Right atrium auricular region (tissue), 2 donors: Measurements from ENCODE around the gene ERN1. TPM values are rescaled to one million over a fixed set of nuclear protein-coding genes. Genes with fewer than 3 reads are reported as not detected.

Experiments used
- DNase-seq: peaks from one replicate; pipeline ENCODE4 v3.0.0-alpha.2; 2019; ENCODE audit warnings: low spot score
- H3K27ac ChIP-seq, 2 donors: fragments of 200-600 bp; sonication (generic); 1 replicate in 1 of 2; 2 replicates in 1 of 2; pipeline ENCODE4 v1.5.1; 2016 to 2019
- H3K27me3 ChIP-seq, 2 donors: fragments of 200-600 bp; sonication (generic); one replicate each; pipeline versions ENCODE4 v1.5.1 to v1.6.0; 2017 to 2019
- H3K36me3 ChIP-seq: fragments of 200-600 bp; sonication (generic); one replicate; pipeline ENCODE4 v1.5.1; 2016
- H3K4me1 ChIP-seq, 2 donors: fragments of 200-600 bp; sonication (generic); one replicate each; pipeline versions ENCODE4 v1.5.1 to v1.6.0; 2017 to 2019
- H3K4me3 ChIP-seq, 2 donors: fragments of 200-600 bp; sonication (generic); 1 replicate in 1 of 2; 2 replicates in 1 of 2; pipeline ENCODE4 v1.5.1; 2017 to 2019; ENCODE audit warnings: mild to moderate bottlenecking in 1 of 2, moderate library complexity in 1 of 2
- H3K9me3 ChIP-seq, 2 donors: fragments of 200-600 bp; sonication (generic); one replicate each; pipeline ENCODE4 v1.5.1; 2019
- CTCF ChIP-seq, 2 donors: fragments of 200-600 bp; sonication (generic); IDR thresholded peaks; one replicate each; pipeline ENCODE4 v1.5.1; 2019; ENCODE audit warnings: antibody characterized with exemption in 2 of 2
- total RNA-seq, 2 donors: library from RNA; depleted of rRNA; stranded (reverse); fragments of >200 nt; gene quantifications; one replicate each; pipeline ENCODE4 v1.1.0, GENCODE V29; 2016

The ERN1 gene
- total RNA-seq, 2 donors from 2014 or later: 7.0 to 11.9 TPM

DNA sequence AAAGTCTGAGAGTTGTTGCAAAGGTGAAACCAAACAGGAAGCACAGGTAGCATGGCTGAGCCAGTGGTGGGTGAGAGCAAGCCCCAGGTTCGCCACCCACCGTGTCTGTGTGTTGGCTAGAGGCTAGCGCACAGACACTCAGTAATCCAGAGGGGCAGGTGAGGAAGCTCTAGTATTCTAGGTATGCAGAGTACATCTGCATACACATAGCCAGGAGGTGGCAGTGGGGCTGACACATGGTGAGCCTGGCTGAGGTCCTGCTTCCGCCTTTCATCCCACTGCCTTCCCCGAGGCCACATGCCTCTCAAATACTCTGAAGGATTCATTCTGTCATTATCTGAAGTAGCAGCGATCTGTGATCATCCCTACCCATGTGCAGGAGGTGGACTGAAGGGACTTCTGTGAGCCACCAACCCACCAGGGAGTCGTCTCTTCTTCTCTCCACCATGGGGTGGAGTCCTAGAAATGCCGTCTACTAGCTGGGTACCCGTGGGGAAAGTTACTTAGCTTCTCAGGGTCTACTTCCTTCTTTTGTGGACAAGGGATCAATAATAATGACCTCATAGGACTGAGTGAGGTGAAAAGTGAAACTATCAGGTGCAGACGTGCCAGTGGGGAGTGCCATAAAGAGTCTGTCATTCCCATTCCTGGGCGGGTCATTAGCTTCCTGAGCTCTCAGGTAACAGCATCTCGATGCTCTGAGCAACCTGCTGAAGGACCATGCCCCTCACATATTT, 73.5 kb downstream of the ERN1 start:
- Histone ChIP-seq H3K4me1 (no peaks in the 10 kb centered on the region), H3K36me3 (peaks cover 52% of the 10 kb centered on the region), H3K9me3 (no peaks in the 10 kb centered on the region), H3K27me3 (no peaks in the 10 kb centered on the region), H3K4me3 (no peak overlapping the region), H3K27ac (no peak overlapping the region)
- no peak for DNase-seq
- TF ChIP-seq CTCF (IDR thresholded peaks at IDR 0.05): no peak

DNA sequence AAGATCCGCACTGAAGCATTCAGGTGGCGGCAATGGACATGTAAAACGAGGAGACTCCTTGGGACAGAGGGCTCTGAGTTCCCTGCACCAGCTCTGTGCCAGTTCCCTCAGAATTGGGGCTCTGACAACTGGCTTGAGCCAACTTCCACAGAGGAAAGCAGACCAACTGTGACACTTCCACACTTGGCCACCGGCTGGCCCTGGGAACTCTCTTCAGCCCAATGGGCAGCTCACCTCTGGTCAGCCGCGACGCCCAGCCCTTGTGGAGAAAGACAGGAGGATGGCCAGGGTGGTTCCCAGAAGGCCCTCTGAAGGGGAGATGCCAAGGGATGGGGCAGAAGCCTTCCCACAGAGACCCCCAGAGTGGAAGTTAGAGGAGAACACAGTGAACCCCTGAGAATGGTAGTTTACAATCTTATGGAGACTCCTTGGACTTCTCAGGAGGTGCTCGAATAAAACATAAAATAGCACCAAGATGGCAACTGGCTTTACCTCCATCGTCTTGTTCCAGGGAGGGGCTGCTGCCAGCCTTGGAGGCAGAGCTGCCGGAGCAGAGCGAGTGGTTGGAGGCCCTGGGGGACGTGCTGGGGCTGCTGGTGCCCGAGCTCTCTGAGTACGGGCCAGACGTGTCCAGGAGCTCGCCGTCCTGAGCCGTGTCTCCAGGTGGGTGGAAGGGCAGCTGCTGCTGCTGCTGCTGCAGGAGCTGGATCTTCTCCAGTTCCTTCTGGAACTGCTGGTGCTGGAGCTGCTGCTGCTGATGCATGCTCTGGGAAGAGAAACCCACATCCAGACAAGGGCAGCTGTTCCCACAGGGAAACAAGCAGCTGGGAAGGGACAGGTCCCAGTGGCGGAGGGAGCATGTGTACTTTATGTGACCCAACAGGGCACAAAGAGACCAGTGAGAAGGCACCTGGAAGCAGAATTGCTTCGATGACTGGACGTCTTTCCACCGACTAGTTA, 74.5 kb downstream of the ERN1 start:
- no peak for DNase-seq
- TF ChIP-seq CTCF (IDR thresholded peaks at IDR 0.05): no peak
- Histone ChIP-seq H3K27me3 (no peaks in the 10 kb centered on the region), H3K4me3 (no peak overlapping the region), H3K27ac (no peak overlapping the region), H3K4me1 (no peaks in the 10 kb centered on the region), H3K9me3 (no peaks in the 10 kb centered on the region), H3K36me3 (peaks cover 56% of the 10 kb centered on the region)

DNA sequence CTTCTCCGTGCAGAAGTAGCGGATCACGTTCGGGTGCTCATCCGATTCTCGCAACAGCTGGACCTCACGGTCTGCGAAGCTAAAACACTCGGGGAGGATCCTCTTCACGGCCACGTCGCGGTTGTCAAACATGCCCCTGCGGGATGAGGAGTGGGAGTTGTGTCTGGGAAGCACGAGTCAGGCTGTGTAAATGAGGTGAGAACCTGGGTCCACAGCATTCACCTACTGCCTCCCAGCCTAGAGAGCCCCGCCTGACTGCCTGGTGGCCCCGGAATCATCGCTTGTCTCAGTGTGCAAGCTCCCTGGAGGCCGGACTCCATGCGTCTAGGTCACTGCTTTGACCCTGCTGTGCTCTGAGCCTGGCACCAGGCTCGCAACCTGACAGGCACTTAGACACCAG, 75.6 kb downstream of the ERN1 start:
- peaks cover 55% of the 10 kb centered on the region for H3K36me3 ChIP-seq

GRCh38 chr17:64053101-64053500, 76.8 kb downstream of the ERN1 start:
- no peaks in the 10 kb centered on the region for H3K27me3 ChIP-seq

More for the DNA sequence above, 75.6 kb downstream of the ERN1 start:
- no peak overlapping the region for H3K4me3 ChIP-seq
- no peak for DNase-seq
- H3K27ac ChIP-seq: no peak overlapping the region
- no peaks in the 10 kb centered on the region for H3K27me3 ChIP-seq
- TF ChIP-seq CTCF (IDR thresholded peaks at IDR 0.05): no peak
- no peaks in the 10 kb centered on the region for H3K4me1 ChIP-seq
- H3K9me3 ChIP-seq: no peaks in the 10 kb centered on the region

DNA sequence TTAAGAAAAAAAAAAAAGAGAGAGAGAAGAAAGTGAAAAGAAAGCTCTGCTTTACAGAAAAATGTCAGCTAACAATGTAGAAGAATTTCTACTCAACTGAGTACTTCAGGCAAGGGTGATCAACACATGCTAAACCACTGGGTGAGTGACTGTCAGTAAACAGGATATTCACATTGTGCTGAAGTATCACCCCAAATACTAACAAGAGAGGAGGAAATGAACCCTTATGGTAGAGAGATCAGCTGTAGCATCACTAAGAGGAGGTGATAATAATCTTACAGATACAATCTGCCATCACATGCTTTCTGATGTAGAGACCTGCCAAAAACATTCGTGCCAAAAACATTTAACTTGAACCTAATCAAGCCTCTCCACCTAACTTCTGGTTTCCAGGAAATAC, 78.8 kb downstream of the ERN1 start:
- Histone ChIP-seq H3K36me3 (peaks cover 75% of the 10 kb centered on the region), H3K27ac (no peak overlapping the region)
- TF ChIP-seq CTCF (IDR thresholded peaks at IDR 0.05): no peak

More at GRCh38 chr17:64053101-64053500, 76.8 kb downstream of the ERN1 start:
- Histone ChIP-seq H3K36me3 (peaks cover 67% of the 10 kb centered on the region), H3K27ac (no peak overlapping the region), H3K4me1 (no peaks in the 10 kb centered on the region), H3K9me3 (no peaks in the 10 kb centered on the region), H3K4me3 (no peak overlapping the region)
- DNase-seq: no peak
- no peak for TF ChIP-seq CTCF (IDR thresholded peaks at IDR 0.05)

More for the DNA sequence above, 78.8 kb downstream of the ERN1 start:
- DNase-seq: no peak
- H3K9me3 ChIP-seq: no peaks in the 10 kb centered on the region
- no peak overlapping the region for H3K4me3 ChIP-seq
- H3K4me1 ChIP-seq: no peaks in the 10 kb centered on the region
- H3K27me3 ChIP-seq: no peaks in the 10 kb centered on the region
